Activated T-cell treated with anti-CD3 and anti-CD28 coated beads, Interleukin-2, amount 50 U/mL, for 72 hours (primary cell): Measurements from ENCODE around the gene LRRN4. TPM values are rescaled to one million over a fixed set of nuclear protein-coding genes. Genes with fewer than 3 reads are reported as not detected.
"Not testable (repeated sequence)": the region's sequence is repeated elsewhere in the genome, so short reads cannot be mapped to it uniquely, and the experiment has no call there.

Experiments
- ATAC-seq, 2 donors: fragments of 150-1000 bp; cut with Tn5 transposase; replicated peaks in 1 of 2; 2 replicates each; pipeline ENCODE4 v1.10.0; 2021; ENCODE audit warnings: moderate library complexity in 2 of 2, mild to moderate bottlenecking in 1 of 2
- DNase-seq, 2 donors: peaks; one replicate each; pipeline ENCODE4 v3.0.0; 2021 to 2022; ENCODE audit warnings: mixed read lengths in 1 of 2
- H3K27ac Mint-ChIP-seq: one replicate; pipeline ENCODE4 v1.8.0; 2022; ENCODE audit warnings: mild to moderate bottlenecking, moderate library complexity, mixed read lengths
- H3K27me3 Mint-ChIP-seq: one replicate; pipeline ENCODE4 v1.8.0; 2022; ENCODE audit warnings: low read depth, mixed read lengths
- H3K36me3 Mint-ChIP-seq, 2 donors: one replicate each; pipeline ENCODE4 v1.8.0; 2022; ENCODE audit warnings: mixed read lengths in 2 of 2, mild to moderate bottlenecking in 1 of 2; ENCODE audit not compliant: insufficient read depth in 2 of 2
- H3K4me1 Mint-ChIP-seq: one replicate; pipeline ENCODE4 v1.8.0; 2022; ENCODE audit warnings: low read depth, mixed read lengths
- H3K4me3 Mint-ChIP-seq, 2 donors: one replicate each; pipeline ENCODE4 v1.8.0; 2022; ENCODE audit warnings: mild to moderate bottlenecking in 2 of 2, mixed read lengths in 2 of 2, moderate library complexity in 2 of 2
- H3K9me3 Mint-ChIP-seq, 2 donors: one replicate each; pipeline ENCODE4 v1.8.0; 2022; ENCODE audit warnings: mixed read lengths in 2 of 2
- total RNA-seq, 2 donors: library from RNA; stranded (reverse); gene quantifications; one replicate each; pipeline ENCODE4 v1.2.3, GENCODE V29; 2022

Gene LRRN4
- total RNA-seq, 2 donors from 2014 or later, result not detected

DNA sequence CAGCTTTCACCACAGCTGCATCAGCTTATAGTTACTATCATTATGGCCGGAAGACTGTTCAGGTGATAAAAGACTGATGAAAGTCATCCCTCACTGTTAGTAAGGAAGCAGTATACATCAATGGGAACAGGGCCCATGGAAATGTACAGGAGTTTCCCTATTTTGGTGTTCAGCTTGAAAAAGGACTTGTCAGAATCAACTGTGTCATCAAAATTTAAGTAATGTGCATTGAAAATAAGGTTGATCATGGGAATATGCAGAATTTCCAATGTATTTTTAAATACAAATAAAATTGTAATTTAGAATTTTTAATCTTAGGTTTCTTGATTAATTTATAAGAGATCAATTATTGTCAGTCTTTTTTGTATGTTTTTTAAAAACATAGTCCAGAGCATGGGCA is 16.8 kb downstream of the LRRN4 start:
- ATAC-seq (no peak), DNase-seq (no peak)
- Mint-ChIP-seq H3K27ac (no peak overlapping the region), H3K9me3 (no peaks in the 10 kb centered on the region), H3K27me3 (no peaks in the 10 kb centered on the region), H3K4me1 (no peaks in the 10 kb centered on the region), H3K4me3 (no peak overlapping the region), H3K36me3 (peaks cover 9 to 16% of the 10 kb centered on the region in 2 donors)

DNA sequence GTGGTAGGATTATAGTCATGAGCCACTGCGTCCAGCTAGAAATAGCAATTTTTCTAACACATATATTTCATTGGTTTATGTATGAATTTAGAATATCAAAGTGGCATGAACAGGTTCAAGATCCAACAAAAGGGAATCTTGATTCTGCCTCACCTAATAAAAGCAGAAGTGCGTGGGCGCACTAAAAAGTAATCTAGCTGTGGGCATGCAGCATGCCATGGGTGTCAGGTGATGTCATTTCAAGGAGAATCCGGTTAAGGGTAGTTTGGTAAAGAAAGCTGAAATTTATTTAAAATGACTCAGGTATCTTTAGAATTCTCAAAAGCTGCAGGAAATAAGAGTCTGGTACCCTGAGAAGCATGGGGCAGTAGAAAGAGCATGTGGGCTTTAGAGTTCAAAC is 17.6 kb downstream of the LRRN4 start:
- Mint-ChIP-seq H3K4me1 (no peaks in the 10 kb centered on the region), H3K9me3 (no peaks in the 10 kb centered on the region), H3K36me3 (peaks cover 9 to 19% of the 10 kb centered on the region in 2 donors), H3K27me3 (no peaks in the 10 kb centered on the region), H3K27ac (no peak overlapping the region), H3K4me3 (no peak overlapping the region)
- DNase-seq, result no peak
- ATAC-seq, result no peak

GRCh38 chr20:6034134-6034969 is 19.5 kb downstream of the LRRN4 start:
- ATAC-seq (no peak), DNase-seq (no peak)
- Mint-ChIP-seq H3K27me3 (no peaks in the 10 kb centered on the region), H3K9me3 (no peaks in the 10 kb centered on the region), H3K4me1 (peaks cover 8% of the 10 kb centered on the region), H3K27ac (peak overlapping the region; percentile 15), H3K36me3 (peaks cover 6 to 12% of the 10 kb centered on the region in 2 donors), H3K4me3 (no peak overlapping the region)

- H3K4me1 Mint-ChIP-seq, result peaks cover 15% of the 10 kb centered on the region
- H3K4me3 Mint-ChIP-seq, H3K27me3 Mint-ChIP-seq, DNase-seq, H3K27ac Mint-ChIP-seq, H3K9me3 Mint-ChIP-seq, ATAC-seq: not testable (repeated sequence)
- peaks cover 6 to 14% of the 10 kb centered on the region in 2 donors for H3K36me3 Mint-ChIP-seq
These were observed 21.0 kb downstream of the LRRN4 start for GRCh38 chr20:6032907-6033306.

- DNase-seq (no peak), ATAC-seq (no peak)
- Mint-ChIP-seq H3K27ac (no peak overlapping the region), H3K27me3 (no peaks in the 10 kb centered on the region), H3K4me1 (peaks cover 22% of the 10 kb centered on the region), H3K36me3 (peaks cover 7 to 15% of the 10 kb centered on the region in 2 donors), H3K4me3 (no peak overlapping the region), H3K9me3 (no peaks in the 10 kb centered on the region)
These were observed 23.3 kb downstream of the LRRN4 start for GRCh38 chr20:6030453-6031080.

DNA sequence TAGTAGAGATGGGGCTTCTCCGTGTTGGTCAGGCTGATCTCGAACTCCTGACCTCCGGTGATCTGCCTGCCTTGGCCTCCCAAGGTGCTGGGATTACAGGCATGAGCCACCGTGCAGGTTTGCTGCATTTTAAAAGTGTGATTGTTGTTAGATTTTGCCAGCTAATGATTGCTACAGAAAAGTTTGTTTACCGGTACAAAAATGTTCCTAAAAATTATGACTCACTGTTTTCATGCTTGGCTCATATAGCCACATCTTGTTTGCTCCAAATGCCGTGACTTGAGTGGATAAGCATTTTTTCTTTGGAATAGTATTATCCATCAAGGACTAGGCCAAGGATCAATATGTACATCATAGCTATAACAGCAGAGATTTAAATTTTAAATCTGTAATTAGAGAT is 24.3 kb downstream of the LRRN4 start:
- no peaks in the 10 kb centered on the region for H3K27me3 Mint-ChIP-seq
- peaks cover 7 to 23% of the 10 kb centered on the region in 2 donors for H3K36me3 Mint-ChIP-seq
- DNase-seq, result no peak
- H3K27ac Mint-ChIP-seq, result no peak overlapping the region
- H3K4me1 Mint-ChIP-seq, result peaks cover 26% of the 10 kb centered on the region
- ATAC-seq, result no peak
- H3K9me3 Mint-ChIP-seq, result no peaks in the 10 kb centered on the region
- no peak overlapping the region for H3K4me3 Mint-ChIP-seq

GRCh38 chr20:6028818-6029217 is 25.0 kb downstream of the LRRN4 start:
- no peaks in the 10 kb centered on the region for H3K9me3 Mint-ChIP-seq
- H3K4me1 Mint-ChIP-seq, result peaks cover 30% of the 10 kb centered on the region
- peaks cover 9 to 26% of the 10 kb centered on the region in 2 donors for H3K36me3 Mint-ChIP-seq
- DNase-seq, result no peak
- peak overlapping the region; percentile 42 for H3K27ac Mint-ChIP-seq
- ATAC-seq, result no peak
- no peak overlapping the region for H3K4me3 Mint-ChIP-seq
- H3K27me3 Mint-ChIP-seq, result no peaks in the 10 kb centered on the region

- no peak overlapping the region for H3K4me3 Mint-ChIP-seq
- H3K4me1 Mint-ChIP-seq, result peaks cover 31% of the 10 kb centered on the region
- H3K27me3 Mint-ChIP-seq, result no peaks in the 10 kb centered on the region
- ATAC-seq (peak; percentile 90), DNase-seq (peak; percentile 7 to 37)
- H3K36me3 Mint-ChIP-seq, result peaks cover 11 to 41% of the 10 kb centered on the region in 2 donors
- H3K9me3 Mint-ChIP-seq, result no peaks in the 10 kb centered on the region
- no peak overlapping the region for H3K27ac Mint-ChIP-seq
These were observed 27.8 kb downstream of the LRRN4 start for GRCh38 chr20:6026051-6026450.

- Mint-ChIP-seq H3K9me3 (no peaks in the 10 kb centered on the region), H3K27ac (no peak overlapping the region), H3K4me1 (peaks cover 28% of the 10 kb centered on the region), H3K36me3 (peaks cover 15 to 44% of the 10 kb centered on the region in 2 donors), H3K4me3 (no peak overlapping the region), H3K27me3 (no peaks in the 10 kb centered on the region)
- ATAC-seq, result no peak
- no peak for DNase-seq
These were observed 29.1 kb downstream of the LRRN4 start for GRCh38 chr20:6024768-6025167.

- no peaks in the 10 kb centered on the region for H3K9me3 Mint-ChIP-seq
- no peak overlapping the region for H3K27ac Mint-ChIP-seq
- DNase-seq (no peak), ATAC-seq (no peak)
- no peaks in the 10 kb centered on the region for H3K27me3 Mint-ChIP-seq
- peaks cover 21% of the 10 kb centered on the region for H3K4me1 Mint-ChIP-seq
- no peak overlapping the region for H3K4me3 Mint-ChIP-seq
- peaks cover 10 to 26% of the 10 kb centered on the region in 2 donors for H3K36me3 Mint-ChIP-seq
These were observed 36.0 kb downstream of the LRRN4 start for GRCh38 chr20:6017880-6018279.

GRCh38 chr20:6017467-6017866 is 36.4 kb downstream of the LRRN4 start:
- no peak overlapping the region for H3K27ac Mint-ChIP-seq
- peaks cover 21% of the 10 kb centered on the region for H3K4me1 Mint-ChIP-seq
- no peak for ATAC-seq
- H3K36me3 Mint-ChIP-seq, result peaks cover 12 to 26% of the 10 kb centered on the region in 2 donors
- DNase-seq, result no peak
- H3K27me3 Mint-ChIP-seq, result no peaks in the 10 kb centered on the region
- H3K9me3 Mint-ChIP-seq, result no peaks in the 10 kb centered on the region
- no peak overlapping the region for H3K4me3 Mint-ChIP-seq

- no peak overlapping the region for H3K4me3 Mint-ChIP-seq
- H3K4me1 Mint-ChIP-seq, result peaks cover 15% of the 10 kb centered on the region
- no peaks in the 10 kb centered on the region for H3K9me3 Mint-ChIP-seq
- no peaks in the 10 kb centered on the region for H3K27me3 Mint-ChIP-seq
- DNase-seq (no peak), ATAC-seq (no peak)
- no peak overlapping the region for H3K27ac Mint-ChIP-seq
- peaks cover 11 to 23% of the 10 kb centered on the region in 2 donors for H3K36me3 Mint-ChIP-seq
These were observed 38.9 kb downstream of the LRRN4 start for GRCh38 chr20:6014957-6015356.

DNA sequence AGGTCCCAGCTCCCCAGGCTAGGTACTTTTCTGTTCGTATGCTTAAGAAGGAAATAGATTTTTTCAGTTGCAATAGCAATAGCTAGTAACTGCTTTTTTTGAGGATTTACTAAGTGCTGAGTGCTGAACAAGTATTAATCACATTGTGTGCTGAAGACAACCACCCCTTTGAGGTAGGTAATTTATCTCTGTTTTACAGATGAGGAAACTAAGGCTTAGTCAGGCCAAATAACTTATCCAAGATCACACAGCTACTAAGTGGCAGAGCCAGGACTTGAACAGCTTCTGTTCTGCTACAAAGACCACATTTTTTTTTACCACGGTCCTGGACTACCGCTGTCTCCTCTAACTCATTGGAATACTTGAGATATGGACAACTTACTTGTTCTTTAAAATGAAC is 39.8 kb downstream of the LRRN4 start:
- Mint-ChIP-seq H3K27me3 (no peaks in the 10 kb centered on the region), H3K27ac (peak overlapping the region; percentile 56), H3K4me1 (peaks cover 15% of the 10 kb centered on the region), H3K9me3 (no peaks in the 10 kb centered on the region), H3K4me3 (no peak overlapping the region), H3K36me3 (peaks cover 11 to 23% of the 10 kb centered on the region in 2 donors)
- DNase-seq, result no peak
- ATAC-seq, result no peak
